Measurements from ENCODE around the gene C1orf122.

- TF ChIP-seq CBX8 (IDR thresholded peaks at IDR 0.05; ENCODE audit: borderline replicate concordance, low read depth, low read length) (no peak), TAF1 (IDR thresholded peaks at IDR 0.05; ENCODE audit: low read depth, low read length) (no peak)
Measured at GRCh38 chr1:37811027-37811655, 3.6 kb downstream of the C1orf122 start.
